ENCODE data around the gene PAGR1.
"Not testable (repeated sequence)": the region's sequence is repeated elsewhere in the genome, so short reads cannot be mapped to it uniquely, and the experiment has no call there.

PAGR1 gene

DNA sequence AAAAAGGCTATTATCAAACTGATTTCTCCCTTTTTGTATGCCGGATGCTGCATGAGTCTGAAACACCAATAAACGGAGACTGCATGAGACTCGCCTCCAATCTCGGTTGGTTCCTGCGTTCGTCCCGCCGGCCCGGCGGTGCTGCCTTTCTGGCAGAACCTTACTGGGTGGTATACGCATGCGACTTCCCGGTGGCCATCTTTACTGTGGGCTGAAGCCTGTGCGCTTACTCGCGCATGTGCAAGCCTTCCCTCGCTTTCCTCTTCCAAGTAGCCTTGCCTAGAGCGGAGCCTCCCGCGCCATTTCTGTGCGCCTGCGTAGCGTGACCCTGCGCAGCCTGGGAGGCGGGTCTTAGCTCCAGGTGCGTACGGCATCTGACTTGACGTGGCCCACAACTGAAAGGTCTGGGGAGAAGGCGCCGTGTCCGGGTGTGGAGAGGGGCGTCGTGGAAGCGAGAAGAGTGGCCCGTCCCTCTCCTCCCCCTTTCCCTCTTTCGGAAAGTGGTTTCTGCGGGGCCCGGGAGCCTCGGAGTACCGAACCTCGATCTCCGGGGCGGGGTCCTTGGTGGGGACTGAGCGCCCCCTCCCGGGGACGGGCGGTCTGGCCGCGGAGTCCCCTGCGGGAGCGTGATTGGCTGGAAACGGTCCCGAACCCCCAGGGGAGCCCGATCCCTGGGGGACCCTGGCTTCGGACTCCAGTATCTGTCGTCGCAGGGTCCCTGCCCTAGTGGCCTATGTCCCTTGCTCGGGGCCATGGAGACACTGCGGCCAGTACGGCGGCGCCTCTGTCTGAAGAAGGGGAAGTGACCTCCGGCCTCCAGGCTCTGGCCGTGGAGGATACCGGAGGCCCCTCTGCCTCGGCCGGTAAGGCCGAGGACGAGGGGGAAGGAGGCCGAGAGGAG is at the start of gene PAGR1:
Gene PAGR1 (plus strand): TSS at position 360 of the 901 bp plus-strand sequence. CDS start 374 bp downstream, at position 734.
- peak; percentile 95 for DNase-seq

DNA sequence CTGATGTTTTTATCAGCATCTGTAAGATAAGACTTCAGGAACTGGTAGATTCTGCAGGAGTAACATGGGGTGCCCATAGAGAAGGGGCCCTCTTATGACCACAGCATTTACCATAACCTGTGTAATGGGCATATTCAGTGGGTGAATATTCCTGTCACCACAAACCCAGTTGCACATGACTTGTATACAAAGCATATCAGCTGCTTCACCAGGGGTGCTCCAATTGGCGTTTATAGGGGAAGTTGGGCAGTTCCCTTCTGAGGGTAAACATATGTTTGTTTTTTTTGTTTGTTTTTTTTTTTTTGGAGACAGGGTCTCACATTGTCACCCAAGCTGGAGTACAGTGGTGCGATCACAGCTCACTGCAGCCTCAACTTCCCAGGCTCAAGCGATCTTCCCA is 49.4 kb upstream of the PAGR1 start:
- no peak for DNase-seq

DNA sequence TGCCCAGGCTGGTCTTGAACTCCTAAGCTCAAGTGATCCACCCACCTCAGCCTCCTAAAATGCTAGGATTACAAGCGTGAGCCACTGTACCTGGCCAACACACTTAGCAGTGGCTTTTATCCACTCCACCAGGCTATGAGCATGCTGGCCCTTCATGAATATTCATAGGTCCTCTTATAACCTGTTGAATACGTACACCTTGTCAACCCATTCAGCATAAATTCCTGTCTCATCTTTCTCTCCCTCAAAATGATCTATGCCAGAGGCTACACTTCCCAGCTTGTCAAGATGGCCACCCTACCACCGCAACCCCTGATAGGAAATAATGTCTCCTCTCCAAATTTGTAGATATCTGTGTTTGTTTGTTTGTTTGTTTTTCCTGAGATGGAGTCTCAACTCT is 48.9 kb upstream of the PAGR1 start:
- DNase-seq: no peak

DNA sequence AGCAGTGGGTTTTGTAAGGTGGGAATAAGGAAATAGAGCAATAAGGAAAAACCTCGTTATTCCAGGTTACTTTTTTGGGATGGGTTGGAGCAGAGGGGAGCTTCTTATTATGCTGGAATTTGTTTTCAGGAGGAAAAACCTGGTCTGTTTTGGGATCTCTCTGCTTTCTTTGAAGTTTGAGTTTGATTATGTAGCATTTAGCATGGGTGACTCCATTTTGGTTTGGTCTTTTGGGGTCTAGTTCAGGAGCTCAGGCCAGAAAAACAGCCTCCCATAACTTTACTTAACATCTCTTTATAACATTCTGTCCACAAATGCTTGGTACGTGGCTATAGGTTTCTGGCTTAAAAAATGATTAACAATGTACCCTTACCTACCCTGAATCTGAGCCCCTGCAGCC is 46.4 kb upstream of the PAGR1 start:
- no peak for DNase-seq

DNA sequence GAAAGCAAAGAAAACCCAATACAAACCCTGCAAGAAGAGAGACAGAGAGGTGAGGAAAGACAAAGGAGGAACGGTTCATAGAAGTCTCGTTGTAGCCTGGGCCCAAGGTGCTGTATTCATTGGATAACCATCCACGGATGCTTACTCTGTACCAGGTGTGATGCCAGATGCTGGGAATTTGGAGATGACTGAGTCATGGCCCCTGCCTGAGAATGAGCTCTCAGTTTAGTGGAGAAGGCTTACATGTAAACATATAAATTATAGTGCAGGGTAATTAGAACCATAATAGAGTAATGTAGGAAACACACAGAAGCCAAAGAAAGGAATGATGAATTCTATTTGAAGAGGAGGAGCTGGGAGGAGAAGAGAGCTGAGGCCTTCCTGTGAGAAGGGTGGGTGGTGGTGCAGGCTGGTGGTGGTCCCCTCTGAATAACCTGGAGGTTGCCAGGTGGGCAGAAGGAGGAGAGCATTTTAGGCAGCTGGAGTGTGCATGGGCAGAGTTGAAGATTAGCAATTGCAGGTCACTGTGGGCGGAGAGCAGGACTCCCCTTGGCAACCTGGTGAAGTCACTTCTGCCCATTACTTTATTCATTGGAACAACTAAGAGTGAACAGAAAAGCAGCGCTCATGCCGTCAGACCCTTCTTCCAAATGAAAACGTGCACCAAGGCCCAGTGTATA is 45.6 kb upstream of the PAGR1 start:
- DNase-seq: no peak

DNA sequence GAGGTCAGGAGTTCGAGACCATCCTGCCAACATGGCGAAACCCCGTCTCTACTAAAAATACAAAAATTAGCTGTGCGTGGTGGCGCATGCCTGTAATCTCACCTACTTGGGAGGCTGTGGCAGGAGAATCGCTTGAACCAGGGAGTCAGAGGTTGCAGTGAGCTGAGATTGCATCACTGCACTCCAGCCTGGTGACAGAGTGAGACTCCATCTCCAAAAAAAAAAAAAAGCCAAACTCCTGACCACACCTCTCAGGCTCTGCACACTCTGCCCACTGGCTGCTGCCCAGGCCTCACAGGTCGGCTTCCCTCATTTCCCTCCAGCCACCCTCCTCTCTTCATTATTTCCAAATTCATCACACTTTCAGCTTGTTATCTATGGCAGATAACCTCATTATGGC is 43.6 kb upstream of the PAGR1 start:
- DNase-seq: not testable (repeated sequence)

DNA sequence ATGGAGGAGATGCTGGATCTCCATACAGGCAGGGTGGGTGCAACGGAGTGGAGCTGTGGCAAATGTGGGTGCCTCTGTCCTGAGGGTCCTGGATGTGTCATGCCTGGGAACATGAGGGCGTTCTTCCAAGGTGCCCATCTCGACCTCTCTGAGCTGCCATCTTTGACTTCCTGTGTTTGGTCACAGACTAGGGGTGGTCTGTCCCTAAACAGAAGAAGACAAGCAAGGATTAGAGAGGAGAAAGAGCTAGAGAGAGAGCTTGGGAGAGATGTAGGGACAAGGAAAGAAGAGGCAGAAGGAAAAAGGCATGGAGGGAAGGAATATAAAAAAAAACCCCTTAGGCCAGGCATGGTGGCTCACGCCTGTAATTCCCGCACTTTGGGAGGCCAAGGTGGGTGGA is 41.2 kb upstream of the PAGR1 start:
- no peak for DNase-seq

DNA sequence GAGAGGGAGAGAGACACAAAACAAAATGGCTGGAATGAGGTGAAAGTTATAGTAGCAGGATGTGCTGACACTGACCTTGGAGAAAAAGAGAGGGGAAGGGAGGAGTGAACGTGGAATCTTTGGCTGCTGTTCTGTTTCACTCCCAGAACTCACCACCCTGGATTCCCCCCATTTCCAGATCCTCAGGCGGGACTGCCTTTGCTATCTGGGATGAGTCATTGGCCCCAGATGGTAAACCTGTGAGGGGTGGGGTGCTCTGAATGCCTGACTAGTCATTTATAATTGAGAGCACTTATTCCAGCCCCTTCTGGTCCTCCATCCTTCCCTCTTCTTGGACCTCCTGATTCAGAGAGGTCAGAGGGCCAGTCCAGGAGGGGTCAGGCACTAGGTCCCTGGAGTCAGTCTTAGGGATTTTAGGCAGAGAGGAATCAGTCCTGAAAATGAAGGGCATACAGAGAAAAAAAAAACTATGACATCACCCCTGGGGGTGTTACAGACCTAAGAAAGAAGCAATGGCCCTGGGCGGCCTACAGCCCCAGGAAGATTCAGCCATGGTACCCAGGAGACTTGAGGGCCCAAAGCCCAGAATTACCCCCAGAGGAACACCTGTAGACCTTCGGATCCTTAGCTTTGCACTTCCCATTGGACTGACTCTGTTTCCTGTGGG is 40.1 kb upstream of the PAGR1 start:
- no peak for DNase-seq

DNA sequence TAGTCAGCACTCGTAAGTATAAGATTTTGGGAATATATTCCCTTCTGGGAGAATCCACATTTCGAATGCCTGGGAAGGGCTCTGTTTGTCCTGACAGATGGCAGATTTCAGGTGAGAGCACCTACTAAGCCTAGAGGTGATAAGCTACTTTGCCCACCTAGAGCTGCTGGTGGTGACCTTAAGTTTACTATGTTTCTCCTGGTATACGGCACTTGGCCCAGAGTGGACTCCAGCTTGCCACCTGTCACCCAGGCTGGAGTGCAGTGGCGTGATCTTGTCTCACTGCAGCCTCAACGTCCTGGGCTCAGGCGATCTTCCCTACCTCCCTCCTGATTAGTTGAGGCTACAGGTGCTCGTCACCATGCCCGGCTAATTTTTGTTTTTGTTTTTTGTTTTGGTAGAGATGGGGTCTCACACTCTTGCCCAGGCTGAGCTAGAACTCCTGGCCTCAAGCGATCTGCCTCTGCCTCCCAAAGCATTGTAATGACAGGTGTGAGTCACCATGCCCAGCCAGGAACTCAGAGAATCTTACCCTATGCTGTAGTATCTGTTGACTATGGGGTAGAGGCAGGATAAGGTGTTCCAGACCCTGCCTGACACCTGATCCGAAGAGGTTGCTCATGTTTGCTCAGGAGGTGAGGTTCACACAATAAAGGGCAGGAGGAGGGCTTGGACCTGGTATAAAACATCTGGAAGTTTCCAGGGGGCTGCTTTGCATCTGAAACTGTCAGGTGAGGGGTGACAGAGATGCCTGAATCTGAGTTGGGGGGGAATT is 38.2 kb upstream of the PAGR1 start, which contains the start of gene ZG16:
Gene ZG16 (plus strand): TSS at position 681 of the 775 bp plus-strand sequence. CDS start 1,011 bp downstream, outside the sequence.
- DNase-seq: no peak

DNA sequence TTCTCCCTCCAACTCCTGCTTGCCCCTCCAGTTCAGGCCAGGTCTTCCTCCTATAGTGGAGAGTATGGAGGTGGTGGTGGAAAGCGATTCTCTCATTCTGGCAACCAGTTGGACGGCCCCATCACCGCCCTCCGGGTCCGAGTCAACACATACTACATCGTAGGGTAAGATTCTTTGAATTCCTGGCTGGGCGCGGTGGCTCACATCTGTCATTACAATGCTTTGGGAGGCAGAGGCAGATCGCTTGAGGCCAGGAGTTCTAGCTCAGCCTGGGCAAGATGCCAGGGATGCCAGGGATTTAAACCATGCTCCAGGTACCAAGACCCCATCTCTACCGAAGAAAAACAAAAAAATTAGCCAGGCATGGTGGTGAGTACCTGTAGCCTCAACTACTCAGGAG is 36.5 kb upstream of the PAGR1 start:
- DNase-seq: no peak

DNA sequence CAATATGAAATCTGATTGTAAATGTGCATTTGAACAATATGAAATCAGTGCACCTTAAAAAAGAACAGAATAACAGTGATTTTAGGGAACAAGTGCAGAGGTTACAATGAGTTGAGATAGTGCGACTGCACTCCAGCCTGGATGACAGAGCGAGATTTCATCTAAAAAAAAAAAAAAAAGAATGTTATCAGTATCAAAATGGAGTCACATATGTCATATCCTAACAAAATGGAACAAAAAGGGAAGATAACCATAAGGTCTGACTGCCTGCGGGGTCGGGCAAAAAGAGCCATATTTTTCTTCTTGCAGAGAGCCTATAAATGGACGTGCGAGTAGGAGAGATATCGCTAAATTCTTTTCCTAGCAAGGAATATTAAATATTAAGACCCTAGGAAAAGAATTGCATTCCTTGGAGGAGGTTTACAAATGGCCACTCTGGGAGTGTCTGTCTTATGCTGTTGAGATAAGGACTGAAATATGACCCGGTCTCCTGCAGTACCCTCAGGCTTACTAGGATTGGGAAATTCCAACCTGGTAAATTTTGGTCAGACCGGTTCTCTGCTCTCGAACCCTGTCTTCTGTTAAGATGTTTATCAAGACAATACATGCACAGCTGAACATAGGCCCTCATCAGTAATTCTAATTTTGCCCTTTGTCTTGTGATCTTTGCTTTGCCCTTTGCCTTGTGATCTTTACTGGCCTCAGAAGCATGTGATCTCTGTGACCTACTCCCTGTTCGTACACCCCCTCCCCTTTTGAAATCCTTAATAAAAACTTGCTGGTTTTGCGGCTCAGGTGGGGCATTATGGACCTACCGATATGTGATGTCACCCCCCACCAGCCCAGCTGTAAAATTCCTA is 32.6 kb upstream of the PAGR1 start:
- DNase-seq: not testable (repeated sequence)

DNA sequence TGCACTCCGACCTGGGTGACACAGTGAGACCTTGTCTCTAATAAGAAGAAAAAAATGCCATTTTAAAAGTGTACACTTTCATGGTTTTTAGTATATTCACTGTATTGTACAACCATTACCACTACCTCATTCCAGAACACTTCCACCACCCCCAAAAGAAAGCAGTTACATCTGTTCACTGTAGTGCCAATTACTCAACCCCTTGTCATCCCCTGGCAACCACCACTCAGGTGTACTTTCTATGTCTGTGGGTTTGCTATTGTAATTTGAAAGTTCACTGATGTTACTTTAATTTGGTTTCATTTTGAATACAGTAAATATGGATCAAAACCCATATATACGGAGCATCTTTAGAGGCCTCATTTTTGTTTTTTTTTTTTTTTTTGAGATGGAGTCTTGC is 31.8 kb upstream of the PAGR1 start:
- DNase-seq: no peak

DNA sequence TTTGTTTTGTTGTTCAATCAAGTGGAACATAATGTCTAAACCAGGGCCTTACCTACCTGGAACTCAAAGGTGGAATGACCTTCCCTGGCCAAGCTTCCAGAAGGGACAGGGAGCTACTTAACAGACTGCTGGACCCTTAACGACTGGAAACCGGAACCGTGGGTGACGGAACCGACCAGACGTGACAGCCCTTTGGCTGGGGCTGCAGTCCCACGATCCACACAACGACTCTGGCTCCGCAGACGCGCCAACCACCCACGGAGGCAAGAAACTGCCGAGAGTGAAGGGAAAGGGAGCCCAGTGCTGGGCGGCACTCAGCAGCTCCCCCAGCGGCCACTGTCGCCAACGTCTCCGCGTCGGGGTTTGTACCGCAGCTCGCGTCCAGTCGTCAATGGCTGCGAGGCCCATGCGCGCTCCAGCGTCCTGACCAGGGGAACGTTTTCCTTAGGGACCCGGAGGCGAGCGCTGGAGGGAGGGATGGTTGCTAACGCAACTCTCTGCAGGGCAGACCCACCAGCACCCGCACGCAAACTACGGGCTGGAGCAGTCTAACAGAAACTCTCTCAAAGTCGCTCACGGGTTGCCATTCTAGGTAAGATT is 31.0 kb upstream of the PAGR1 start:
- DNase-seq: peak; percentile 68

DNA sequence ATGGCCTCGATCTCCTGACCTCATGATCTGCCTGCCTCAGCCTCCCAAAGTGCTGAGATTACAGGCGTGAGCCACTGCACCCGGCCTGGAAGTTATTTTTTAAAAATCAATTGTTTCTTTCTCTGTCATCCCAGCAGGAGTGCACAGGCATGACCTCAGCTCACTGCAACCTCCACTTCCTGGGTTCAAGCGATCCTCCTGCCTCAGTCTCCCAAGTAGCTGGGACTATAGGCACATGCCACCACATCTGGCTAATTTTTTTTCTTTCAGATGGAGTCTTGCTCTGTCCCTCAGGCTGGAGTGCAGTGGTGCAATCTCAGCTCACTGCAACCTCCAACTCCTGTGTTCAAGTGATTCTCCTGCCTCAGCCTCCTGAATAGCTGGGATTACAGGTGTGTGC is 28.8 kb upstream of the PAGR1 start:
- DNase-seq: not testable (repeated sequence)

DNA sequence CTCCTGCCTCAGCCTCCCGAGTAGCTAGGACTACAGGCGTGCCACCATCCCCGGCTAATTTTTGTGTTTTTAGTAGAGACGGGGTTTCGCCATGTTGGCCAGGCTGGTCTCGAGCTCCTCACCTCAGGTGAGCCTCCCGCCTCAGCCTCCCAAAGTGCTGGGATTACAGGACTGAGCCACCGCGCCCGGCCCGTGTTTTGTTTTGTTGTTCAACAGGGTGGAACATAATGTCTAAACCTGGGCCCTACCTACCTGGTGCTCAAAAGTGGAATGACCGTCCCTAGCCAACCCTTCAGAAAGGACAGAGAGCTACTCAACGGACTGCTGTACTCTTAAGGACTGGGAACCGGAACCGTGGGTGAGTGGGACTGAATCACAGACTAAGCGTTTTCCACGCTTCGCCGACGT is 26.2 kb upstream of the PAGR1 start:
- DNase-seq: no peak

DNA sequence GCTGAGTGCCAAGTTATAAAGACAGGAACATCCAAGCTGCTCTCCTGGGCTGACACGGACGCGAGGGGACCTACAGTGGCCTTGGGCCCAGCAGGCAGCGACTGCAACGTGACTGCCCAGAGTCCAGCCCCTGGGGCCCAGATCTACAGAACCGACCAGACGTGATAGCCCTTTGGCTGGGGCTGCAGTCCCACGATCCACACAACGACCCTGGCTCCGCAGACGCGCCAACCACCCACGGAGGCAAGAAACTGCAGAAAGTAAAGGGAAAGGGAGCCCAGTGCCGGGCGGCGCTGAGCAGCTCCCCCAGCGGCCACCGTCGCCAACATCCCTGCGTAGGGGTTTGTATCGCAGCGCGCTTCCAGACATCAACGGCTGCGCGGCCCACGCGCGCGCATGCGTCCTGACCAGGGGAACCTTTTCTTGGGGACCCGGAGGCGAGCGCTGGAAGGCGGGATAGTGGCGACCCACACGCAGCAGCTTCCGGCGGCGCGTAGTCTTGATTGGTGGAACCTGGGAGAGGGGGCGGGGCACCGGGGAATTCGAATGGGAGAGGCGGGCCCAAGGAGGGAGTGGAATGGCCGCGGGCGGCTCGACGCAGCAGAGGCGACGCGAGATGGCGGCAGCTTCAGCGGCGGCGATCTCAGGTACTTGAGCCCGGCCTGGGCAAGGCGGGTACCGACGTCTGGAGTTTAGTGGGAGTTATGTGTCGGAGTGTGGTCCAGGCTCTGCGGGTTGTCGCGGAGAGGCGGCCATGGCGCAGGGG is 25.6 kb upstream of the PAGR1 start, which contains the start of gene KIF22:
Gene KIF22 (plus strand): TSS at position 569 of the 766 bp plus-strand sequence. CDS start 9 bp downstream, at position 578.
- peak; percentile 100 for DNase-seq

DNA sequence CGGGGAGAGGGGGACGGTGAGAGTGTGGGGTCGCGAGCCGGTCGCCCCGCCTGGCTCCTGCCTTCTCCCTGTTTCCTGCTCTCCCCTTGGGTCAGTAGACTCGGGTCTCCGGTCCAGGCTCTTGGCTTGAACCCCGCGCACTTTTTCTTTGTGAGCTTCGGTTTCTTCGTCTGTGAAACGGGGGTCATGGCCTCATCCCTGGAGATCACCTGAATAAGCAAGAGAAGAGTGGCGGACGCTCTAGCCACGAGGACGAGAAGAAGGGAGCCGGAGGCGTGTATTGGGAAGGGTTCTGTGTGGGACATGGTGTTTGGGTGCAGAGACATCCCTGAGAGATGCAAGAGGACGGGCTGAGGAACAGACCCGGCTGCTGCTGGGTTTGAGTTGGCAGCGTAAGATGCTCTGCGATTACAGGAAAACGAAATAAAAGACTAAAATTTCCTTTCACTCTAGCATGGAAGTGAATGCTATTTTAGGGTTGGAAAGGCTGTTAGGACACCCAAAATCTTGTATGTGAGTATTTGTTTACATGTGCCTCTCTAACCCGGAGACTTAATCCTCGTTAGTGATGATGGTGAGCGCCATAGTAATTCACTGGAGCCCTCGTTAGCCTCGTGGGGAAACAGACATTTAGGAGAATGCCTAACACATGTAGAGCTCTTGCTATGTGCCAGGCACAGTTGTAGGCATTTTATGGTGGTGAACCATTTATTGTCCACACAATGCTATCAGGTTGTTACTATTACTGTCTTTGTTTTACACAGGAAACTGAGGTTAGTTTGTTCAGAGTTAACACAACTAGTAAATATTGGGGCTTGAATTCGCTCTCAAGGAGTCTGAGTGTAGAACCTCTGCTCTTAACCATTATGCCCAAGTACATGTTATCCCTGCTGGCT is 24.8 kb upstream of the PAGR1 start:
- DNase-seq: no peak

DNA sequence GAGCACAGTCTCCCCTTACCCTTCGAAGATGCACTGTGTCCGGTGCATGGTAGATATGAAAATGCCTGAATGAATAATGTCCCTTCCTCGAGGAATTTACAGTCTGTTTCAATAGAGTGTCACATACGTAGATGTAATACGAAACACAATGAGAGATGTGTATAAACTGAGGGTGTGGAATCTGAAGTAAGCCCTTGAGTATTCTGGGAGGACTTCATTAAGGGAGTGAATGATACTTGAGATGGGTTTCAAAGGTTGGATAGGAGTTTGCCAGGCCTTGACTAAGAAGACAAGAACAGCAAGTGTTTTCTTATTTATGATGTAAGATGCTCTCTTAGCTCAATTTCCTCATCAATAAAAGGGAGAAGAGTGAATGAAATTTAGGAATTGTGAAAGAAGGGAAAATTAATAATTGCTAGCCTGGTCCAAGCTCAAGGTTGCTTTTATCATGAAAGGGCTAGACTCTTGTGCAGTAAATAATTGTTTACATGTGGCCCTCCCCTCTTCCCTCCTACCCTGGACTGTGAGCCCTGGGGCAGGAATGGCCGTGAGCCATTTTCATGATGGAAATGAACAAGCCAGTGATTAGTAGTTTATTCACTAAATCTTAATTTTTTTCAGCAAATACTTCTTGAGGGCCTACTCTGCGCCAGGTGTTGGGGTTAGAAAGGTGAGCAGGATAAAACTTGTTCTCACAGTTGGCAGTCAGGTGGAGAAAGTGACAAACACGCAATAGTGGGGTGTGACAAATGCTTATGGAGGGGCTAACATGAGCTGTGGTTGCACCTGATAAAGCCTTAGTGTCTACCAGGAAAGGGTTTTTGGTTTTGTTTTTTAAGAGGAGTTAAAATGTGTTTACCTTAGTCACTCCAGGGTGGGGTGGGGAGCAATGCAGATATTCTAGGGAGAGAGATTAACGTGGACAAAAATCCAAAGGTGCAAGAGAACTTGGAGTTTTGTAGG is 23.8 kb upstream of the PAGR1 start:
- no peak for DNase-seq
